ENCODE measurements around the gene SLC35F3. TPM values are rescaled to one million over a fixed set of nuclear protein-coding genes. Genes with fewer than 3 reads are reported as not detected.

SLC35F3 gene
- total RNA-seq, 3 donors from 2014 or later, result 0.17 to 0.89 (median 0.20) TPM

- Histone ChIP-seq H3K9me3 (peaks cover 5% of the 10 kb centered on the region), H3K4me3 (no peak overlapping the region), H3K36me3 (ENCODE audit: low read depth) (no peaks in the 10 kb centered on the region), H3K4me1 (ENCODE audit: low read depth) (no peaks in the 10 kb centered on the region)
- ATAC-seq (no peak), DNase-seq (no peak)
- TF ChIP-seq CTCF (IDR thresholded peaks at IDR 0.05), result no peak
- intact Hi-C loops (cut with DNase I, micrococcal nuclease), result no loop called here
Observed at GRCh38 chr1:234256359-234256758, 351.9 kb downstream of the SLC35F3 start.

DNA sequence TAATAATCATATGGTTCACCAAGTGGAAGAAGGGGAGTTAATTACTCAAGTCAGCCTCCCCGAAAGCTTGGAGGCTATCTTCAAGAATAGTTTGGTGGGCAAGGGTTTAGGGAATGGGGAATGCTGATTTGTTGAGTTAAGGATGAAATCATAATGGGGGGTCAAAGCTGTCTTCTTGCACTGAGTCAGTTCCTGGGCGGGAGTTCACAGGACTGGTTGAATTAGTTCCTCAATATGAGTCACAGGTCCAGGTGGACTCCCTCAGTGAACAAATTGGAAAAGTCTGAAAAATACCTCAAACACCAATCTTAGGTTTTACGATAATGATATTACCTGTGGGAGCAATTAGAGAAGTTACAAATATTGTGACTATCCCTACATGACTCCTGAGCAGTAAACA is 353.6 kb downstream of the SLC35F3 start:
- H3K36me3 ChIP-seq (ENCODE audit: low read depth), result no peaks in the 10 kb centered on the region
- DNase-seq (no peak), ATAC-seq (no peak)
- intact Hi-C loops (cut with DNase I, micrococcal nuclease), result no loop called here
- no peaks in the 10 kb centered on the region for H3K4me1 ChIP-seq (ENCODE audit: low read depth)
- no peak overlapping the region for H3K4me3 ChIP-seq
- peaks cover 5% of the 10 kb centered on the region for H3K9me3 ChIP-seq
- TF ChIP-seq CTCF (IDR thresholded peaks at IDR 0.05), result no peak

DNA sequence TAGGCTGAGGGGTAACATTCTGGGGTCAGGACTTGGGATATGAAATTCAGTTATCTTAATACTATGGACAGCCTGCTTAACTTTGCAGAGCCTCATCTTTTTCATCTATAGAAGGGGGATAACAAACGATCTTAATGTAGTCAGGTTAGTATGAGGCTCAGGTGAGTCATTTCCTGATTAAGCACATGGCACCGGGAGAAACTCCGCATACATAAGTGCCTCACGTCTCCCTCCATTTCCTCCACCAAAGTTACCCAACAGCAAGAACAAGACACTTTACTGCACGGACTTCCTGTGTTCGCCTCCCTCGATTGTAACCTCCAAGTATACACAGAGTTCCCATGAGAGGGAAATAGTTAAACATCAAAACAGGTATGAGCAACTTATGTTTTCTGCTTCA is 356.1 kb downstream of the SLC35F3 start:
- intact Hi-C loops (cut with DNase I, micrococcal nuclease), result no loop called here
- DNase-seq (no peak), ATAC-seq (no peak)
- Histone ChIP-seq H3K9me3 (peaks cover 5% of the 10 kb centered on the region), H3K4me3 (no peak overlapping the region), H3K4me1 (ENCODE audit: low read depth) (no peaks in the 10 kb centered on the region), H3K36me3 (ENCODE audit: low read depth) (no peaks in the 10 kb centered on the region)
- no peak for TF ChIP-seq CTCF (IDR thresholded peaks at IDR 0.05)

- Histone ChIP-seq H3K4me1 (ENCODE audit: low read depth) (no peaks in the 10 kb centered on the region), H3K4me3 (no peak overlapping the region), H3K36me3 (ENCODE audit: low read depth) (no peaks in the 10 kb centered on the region), H3K9me3 (peaks cover 5% of the 10 kb centered on the region)
- DNase-seq, result no peak
- intact Hi-C loops (cut with DNase I, micrococcal nuclease), result no loop called here
- ATAC-seq, result no peak
- TF ChIP-seq CTCF (IDR thresholded peaks at IDR 0.05), result no peak
Observed at GRCh38 chr1:234261545-234261944, 357.1 kb downstream of the SLC35F3 start.

GRCh38 chr1:234262007-234262753 is 357.7 kb downstream of the SLC35F3 start:
- no peaks in the 10 kb centered on the region for H3K36me3 ChIP-seq (ENCODE audit: low read depth)
- TF ChIP-seq CTCF (IDR thresholded peaks at IDR 0.05), result no peak
- H3K4me3 ChIP-seq, result no peak overlapping the region
- no peak for DNase-seq
- ATAC-seq, result no peak
- peaks cover 5% of the 10 kb centered on the region for H3K9me3 ChIP-seq
- H3K4me1 ChIP-seq (ENCODE audit: low read depth), result no peaks in the 10 kb centered on the region
- intact Hi-C loops (cut with DNase I, micrococcal nuclease), result no loop called here

GRCh38 chr1:234262754-234263105 is 358.3 kb downstream of the SLC35F3 start:
- H3K36me3 ChIP-seq (ENCODE audit: low read depth), result no peaks in the 10 kb centered on the region
- intact Hi-C loops (cut with DNase I, micrococcal nuclease), result no loop called here
- peaks cover 3% of the 10 kb centered on the region for H3K9me3 ChIP-seq
- no peak overlapping the region for H3K4me3 ChIP-seq
- DNase-seq (no peak), ATAC-seq (no peak)
- H3K4me1 ChIP-seq (ENCODE audit: low read depth), result no peaks in the 10 kb centered on the region
- no peak for TF ChIP-seq CTCF (IDR thresholded peaks at IDR 0.05)
